ENCODE data around the gene ADPGK. TPM values are rescaled to one million over a fixed set of nuclear protein-coding genes. Genes with fewer than 3 reads are reported as not detected.

ADPGK gene
- total RNA-seq, 2 donors from 2014 or later = 52.0 to 68.6 TPM

- 90 to 94% methylated on average over 2 to 11 of the region's 11 CpGs for WGBS, 2 experiments (ENCODE audit: insufficient coverage in 1 of 2, insufficient read length in 1 of 2)
- Histone ChIP-seq H3K9ac (ENCODE audit: extremely low read depth, low read length, poor library complexity, severe bottlenecking) (no peak overlapping the region), H3K36me3 (ENCODE audit: control insufficient read depth, insufficient read depth, low read length) (no peaks in the 10 kb centered on the region), H3K4me3 (ENCODE audit: low read length) (no peak overlapping the region), H3K27ac (ENCODE audit: low read depth, low read length) (no peak overlapping the region), H3K27me3 (ENCODE audit: control insufficient read depth, insufficient read depth, low read length, poor library complexity, severe bottlenecking) (no peaks in the 10 kb centered on the region), H3K9me3 (ENCODE audit: control insufficient read depth, low read length) (no peaks in the 10 kb centered on the region), H3K4me1 (ENCODE audit: control insufficient read depth, insufficient read depth, low read length) (no peaks in the 10 kb centered on the region)
- no peak overlapping the region for H3K27ac Mint-ChIP-seq
- H3K9me3 Mint-ChIP-seq = no peaks in the 10 kb centered on the region
- no peak overlapping the region for H3K4me3 Mint-ChIP-seq
- H3K27me3 Mint-ChIP-seq (ENCODE audit: insufficient read depth) = no peaks in the 10 kb centered on the region
- no peak for DNase-seq
- H3K4me1 Mint-ChIP-seq = peaks cover 4% of the 10 kb centered on the region
- peaks cover 9% of the 10 kb centered on the region for H3K36me3 Mint-ChIP-seq (ENCODE audit: low read depth)
- TF ChIP-seq CTCF (conservative IDR thresholded peaks at IDR 0.05) = no peak
Observed at GRCh38 chr15:72706266-72706665, 77.3 kb downstream of the ADPGK start.

Other genes with a start within 250 kb of the ADPGK start
- not detected for gene GOLGA6B, start 129.1 kb downstream of the ADPGK start, total RNA-seq
- gene HIGD2B, start 97.6 kb downstream of the ADPGK start, total RNA-seq = not detected
- 10 to 100 TPM; 36.4 to 41.7 TPM for gene BBS4, start 97.6 kb downstream of the ADPGK start, total RNA-seq

All from endodermal cell (in vitro differentiated cells).